SK-N-SH (cell line): Measurements from ENCODE around the gene SGSM2.

Experiments
- CTCF ChIP-seq: fragments of 200-600 bp; sonication (generic); IDR thresholded peaks from 2 replicates; pipeline ENCODE4 v1.6.1; 2017; ENCODE audit warnings: antibody characterized with exemption, mild to moderate bottlenecking, moderate library complexity
- RCOR1 ChIP-seq: fragments of 150-350 bp; IDR thresholded peaks from 2 replicates; pipeline ENCODE4 v1.6.1; 2017; ENCODE audit warnings: antibody characterized with exemption, low read length
- USF2 ChIP-seq: fragments of 150-350 bp; IDR thresholded peaks from 2 replicates; pipeline ENCODE4 v1.6.1; 2017; ENCODE audit warnings: antibody characterized with exemption, low read length, low read depth, borderline replicate concordance
- ZBTB33 ChIP-seq: IDR thresholded peaks from 2 replicates; pipeline ENCODE4 v1.4.0; 2012; ENCODE audit warnings: low read depth, borderline replicate concordance

- no peak for TF ChIP-seq USF2
- no peak for TF ChIP-seq CTCF
- TF ChIP-seq ZBTB33: no peak
- TF ChIP-seq RCOR1: no peak
These were observed 60.2 kb downstream of the SGSM2 start for GRCh38 chr17:2397247-2398171.
